ENCODE data around the gene HIVEP3. TPM values are rescaled to one million over a fixed set of nuclear protein-coding genes. Genes with fewer than 3 reads are reported as not detected.

HIVEP3 gene
- total and polyA plus RNA-seq, 2 of the 13 experiments (the other 11 are each of a cell fraction or from before 2014, with no cell fraction given), result 0.05 TPM; not detected in 1

GRCh38 chr1:41677620-41678019, 241.1 kb downstream of the HIVEP3 start:
- Histone ChIP-seq H3K9ac (ENCODE audit: insufficient read depth, low read depth, low read length) (no peak overlapping the region), H3K9me3 (ENCODE audit: low read length) (no peaks in the 10 kb centered on the region), H3K4me3 (replicated peaks in 1 of 3; ENCODE audit: insufficient read depth in 1 of 3, low read depth in 2 of 3, low read length in 3 of 3) (no peak overlapping the region), H3K36me3 (replicated peaks in 1 of 2; ENCODE audit: control insufficient read depth in 1 of 2, insufficient read depth in 2 of 2, low read length in 2 of 2) (no peaks in the 10 kb centered on the region), H3K27me3 (ENCODE audit: control insufficient read depth in 1 of 2, insufficient read depth in 2 of 2, low read length in 2 of 2) (peaks cover 0 to 15% of the 10 kb centered on the region in 2 experiments; a peak in 4 of 5 replicates), H3K79me2 (ENCODE audit: insufficient read depth, low read length) (no peaks in the 10 kb centered on the region), H3K4me2 (ENCODE audit: low read depth, low read length) (no peak overlapping the region), H3K4me1 (ENCODE audit: insufficient read depth, low read length) (no peaks in the 10 kb centered on the region), H2AFZ (ENCODE audit: low read length) (no peak overlapping the region), H3K27ac (ENCODE audit: extremely low read length, insufficient read depth, low read length) (no peak overlapping the region), H4K20me1 (ENCODE audit: insufficient read depth, low read length) (no peaks in the 10 kb centered on the region)
- FAIRE-seq (no peak), ATAC-seq (no peak), DNase-seq (ENCODE audit: low spot score) (no peak)
- WGBS (ENCODE audit: low lambda C conversion rate), result 79% methylated on average over 7 of the region's 7 CpGs
- POLR2A ChIA-PET, result no interaction called here
- CTCF ChIA-PET (ENCODE audit: low intra/inter-chr PET ratio, low total read pairs), result no interaction called here
- no TSS peak for BruUV-seq (replicated peaks)
- in situ Hi-C loops (cut with HindIII; ENCODE audit: extremely low pct_ligation_motif_present, low pct_unique_long_range_greater_than_20kb) (no loop called here), intact Hi-C loops (cut with micrococcal nuclease; ENCODE audit: unreplicated experiment) (no loop called here)
- TF ChIP-seq CHD2 (IDR thresholded peaks at IDR 0.05; ENCODE audit: low read depth, low read length) (no peak), IKZF1 (IDR thresholded peaks at IDR 0.05) (no peak), AGO1 (IDR thresholded peaks at IDR 0.05; ENCODE audit: low read depth, low read length, poor library complexity, severe bottlenecking) (no peak), USF2 (IDR thresholded peaks at IDR 0.05; ENCODE audit: low read depth, low read length) (no peak), USF2 (CRISPR knock-in tag; IDR thresholded peaks at IDR 0.05; ENCODE audit: borderline replicate concordance) (no peak), IRF9 (CRISPR knock-in tag; IDR thresholded peaks at IDR 0.05; ENCODE audit: borderline replicate concordance) (no peak), KLF12 (CRISPR knock-in tag; IDR thresholded peaks at IDR 0.05; ENCODE audit: borderline replicate concordance) (no peak), ZFY (CRISPR knock-in tag; IDR thresholded peaks at IDR 0.05) (no peak), BRCA1 (CRISPR knock-in tag; IDR thresholded peaks at IDR 0.05) (no peak), ONECUT2 (CRISPR knock-in tag; IDR thresholded peaks at IDR 0.05) (no peak), KDM2A (CRISPR knock-in tag; IDR thresholded peaks at IDR 0.05; ENCODE audit: borderline replicate concordance, low read depth) (no peak), ZNF496 (CRISPR knock-in tag; IDR thresholded peaks at IDR 0.05; ENCODE audit: insufficient replicate concordance) (no peak), ZNF782 (CRISPR knock-in tag; IDR thresholded peaks at IDR 0.05; ENCODE audit: borderline replicate concordance) (no peak), REST (IDR thresholded peaks at IDR 0.05; ENCODE audit: borderline replicate concordance in 1 of 2, low read depth in 1 of 2, low read length in 2 of 2) (no peak), SETDB1 (CRISPR knock-in tag; IDR thresholded peaks at IDR 0.05; ENCODE audit: borderline replicate concordance) (no peak), ZNF234 (CRISPR knock-in tag; conservative IDR thresholded peaks at IDR 0.05) (no peak), MXD3 (CRISPR knock-in tag; IDR thresholded peaks at IDR 0.05) (no peak), ZNF747 (CRISPR knock-in tag; IDR thresholded peaks at IDR 0.05; ENCODE audit: borderline replicate concordance) (no peak)

All from HepG2 (cell line).